AG09319 (cell line): ENCODE data around the gene AHSG.

Experiments used
- DNase-seq: peaks from one replicate; pipeline ENCODE4 v3.0.0-alpha.2; 2010; ENCODE audit warnings: low read depth; ENCODE audit errors: extremely low read depth
- TF ChIP-seq, protein P1 (sequence below): IDR thresholded peaks from 2 replicates; pipeline ENCODE4 v1.5.1; 2011; ENCODE audit warnings: low read depth, mild to moderate bottlenecking, inconsistent platforms, low read length, moderate library complexity

The AHSG gene

DNA sequence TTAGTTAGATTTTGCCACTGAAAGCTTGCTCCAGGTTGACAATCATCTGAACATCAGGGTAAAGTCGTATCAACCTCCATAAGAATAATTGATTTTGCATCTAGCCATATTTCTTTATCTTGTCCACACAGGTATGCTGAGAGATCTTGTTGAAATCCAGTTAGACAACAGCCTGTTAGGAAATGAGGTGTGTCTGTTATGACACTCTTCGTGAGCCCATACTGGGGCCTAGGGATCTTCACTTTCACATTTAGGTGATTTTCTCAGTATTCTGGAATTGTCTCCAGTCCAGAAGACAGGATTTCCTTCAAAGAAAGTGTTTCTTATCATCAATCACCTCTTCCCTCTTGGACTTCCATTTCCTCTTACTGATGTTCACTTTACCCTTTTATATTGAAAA, 24.2 kb upstream of the AHSG start:
- no peak for DNase-seq
- TF ChIP-seq, protein P1, sequence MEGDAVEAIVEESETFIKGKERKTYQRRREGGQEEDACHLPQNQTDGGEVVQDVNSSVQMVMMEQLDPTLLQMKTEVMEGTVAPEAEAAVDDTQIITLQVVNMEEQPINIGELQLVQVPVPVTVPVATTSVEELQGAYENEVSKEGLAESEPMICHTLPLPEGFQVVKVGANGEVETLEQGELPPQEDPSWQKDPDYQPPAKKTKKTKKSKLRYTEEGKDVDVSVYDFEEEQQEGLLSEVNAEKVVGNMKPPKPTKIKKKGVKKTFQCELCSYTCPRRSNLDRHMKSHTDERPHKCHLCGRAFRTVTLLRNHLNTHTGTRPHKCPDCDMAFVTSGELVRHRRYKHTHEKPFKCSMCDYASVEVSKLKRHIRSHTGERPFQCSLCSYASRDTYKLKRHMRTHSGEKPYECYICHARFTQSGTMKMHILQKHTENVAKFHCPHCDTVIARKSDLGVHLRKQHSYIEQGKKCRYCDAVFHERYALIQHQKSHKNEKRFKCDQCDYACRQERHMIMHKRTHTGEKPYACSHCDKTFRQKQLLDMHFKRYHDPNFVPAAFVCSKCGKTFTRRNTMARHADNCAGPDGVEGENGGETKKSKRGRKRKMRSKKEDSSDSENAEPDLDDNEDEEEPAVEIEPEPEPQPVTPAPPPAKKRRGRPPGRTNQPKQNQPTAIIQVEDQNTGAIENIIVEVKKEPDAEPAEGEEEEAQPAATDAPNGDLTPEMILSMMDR, result no peak

- TF ChIP-seq, protein P1, result no peak; the same call in 1 of the 2 replicates
- no peak for DNase-seq
Observed at GRCh38 chr3:186589121-186589520, 23.7 kb upstream of the AHSG start.

GRCh38 chr3:186589856-186590579, 22.8 kb upstream of the AHSG start:
- no peak for DNase-seq
- TF ChIP-seq, protein P1, result no peak

DNA sequence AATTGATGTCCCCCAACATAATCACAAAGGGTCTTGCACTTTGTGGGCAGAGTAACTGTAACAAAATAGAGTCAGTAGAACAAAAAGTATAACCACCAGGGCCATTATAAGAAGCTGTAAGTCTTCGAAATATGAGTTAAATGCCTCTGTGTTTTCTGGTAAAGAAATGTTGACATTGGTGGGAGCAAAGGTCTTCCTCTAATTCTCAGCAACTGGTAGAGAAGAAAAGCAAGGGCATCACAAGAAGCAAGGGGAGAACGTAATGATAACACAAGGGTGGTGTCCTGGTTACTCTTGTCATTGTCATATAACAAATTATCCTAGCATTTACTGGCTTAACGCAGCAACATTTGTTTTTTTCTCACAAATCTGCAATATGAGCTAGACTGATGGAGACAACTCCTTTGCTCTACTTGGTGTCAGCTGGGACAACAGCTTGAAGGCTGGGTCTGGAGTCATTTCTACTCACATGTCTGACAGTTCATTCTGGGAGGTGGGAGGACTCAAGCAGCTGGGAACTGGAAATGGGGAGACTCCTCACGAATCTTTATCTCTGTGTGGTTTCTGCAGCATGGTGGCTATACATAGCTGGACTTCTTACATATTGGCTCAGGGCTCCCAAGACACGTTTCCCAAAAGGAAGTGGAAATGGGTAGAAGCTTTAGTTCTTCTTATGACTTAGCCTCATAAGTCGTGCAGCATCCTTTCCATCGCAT, 22.1 kb upstream of the AHSG start:
- TF ChIP-seq, protein P1, result no peak
- DNase-seq, result no peak

DNA sequence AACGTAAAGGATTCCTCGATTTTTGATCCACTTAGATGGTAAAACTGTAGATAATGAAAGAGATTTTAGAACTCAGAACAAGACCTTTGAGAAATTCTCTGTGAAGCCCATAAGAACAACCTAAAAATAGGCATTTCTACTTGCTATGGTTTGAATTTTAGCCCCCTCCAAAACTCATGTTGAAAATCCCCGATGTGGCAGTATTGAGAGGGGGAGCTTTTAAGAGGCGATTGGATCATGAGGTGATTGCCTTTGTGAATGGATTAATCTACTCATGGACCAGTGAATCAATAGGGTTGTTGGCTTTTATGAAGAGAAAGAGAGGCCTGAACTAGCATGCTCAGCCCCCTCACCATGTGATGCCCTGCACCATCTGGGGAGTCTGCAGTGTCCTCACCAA, 20.2 kb upstream of the AHSG start:
- TF ChIP-seq, protein P1, result no peak
- DNase-seq, result no peak

- no peak for DNase-seq
Observed at GRCh38 chr3:186593862-186594261, 19.0 kb upstream of the AHSG start.

More at GRCh38 chr3:186593862-186594261, 19.0 kb upstream of the AHSG start:
- TF ChIP-seq, protein P1, result no peak
